Stimulated activated CD4-positive, alpha-beta T cell treated with anti-CD3 and anti-CD28 coated beads, Interleukin-12 subunit alpha, Interleukin-12 subunit beta, amount 100 ng/mL, for 4 hours (primary cell): Measurements from ENCODE around the gene FUT6.
"Not testable (repeated sequence)": the region's sequence is repeated elsewhere in the genome, so short reads cannot be mapped to it uniquely, and the experiment has no call there.

ENCODE experiments used
- DNase-seq: peaks from one replicate; pipeline ENCODE4 v3.0.0-alpha.2; 2020

FUT6 gene

GRCh38 chr19:5784581-5785147 lies 54.8 kb downstream of the FUT6 start, which contains the start of gene PRR22:
PRR22 (minus strand) TSS chr19:5784746; CDS start chr19:5784660, 86 bp downstream.
- no peak for DNase-seq

GRCh38 chr19:5782945-5783919 lies 56.3 kb downstream of the FUT6 start:
- no peak for DNase-seq

GRCh38 chr19:5782322-5782721 lies 57.2 kb downstream of the FUT6 start:
- DNase-seq, result no peak

GRCh38 chr19:5780916-5781315 lies 58.6 kb downstream of the FUT6 start:
- DNase-seq, result not testable (repeated sequence)
